ENCODE results near the gene CHCHD3. TPM values are rescaled to one million over a fixed set of nuclear protein-coding genes. Genes with fewer than 3 reads are reported as not detected.
"Not testable (repeated sequence)": the region's sequence is repeated elsewhere in the genome, so short reads cannot be mapped to it uniquely, and the experiment has no call there.

Gene CHCHD3
- total RNA-seq, 1 donor from 2014 or later: 61.5 TPM

DNA sequence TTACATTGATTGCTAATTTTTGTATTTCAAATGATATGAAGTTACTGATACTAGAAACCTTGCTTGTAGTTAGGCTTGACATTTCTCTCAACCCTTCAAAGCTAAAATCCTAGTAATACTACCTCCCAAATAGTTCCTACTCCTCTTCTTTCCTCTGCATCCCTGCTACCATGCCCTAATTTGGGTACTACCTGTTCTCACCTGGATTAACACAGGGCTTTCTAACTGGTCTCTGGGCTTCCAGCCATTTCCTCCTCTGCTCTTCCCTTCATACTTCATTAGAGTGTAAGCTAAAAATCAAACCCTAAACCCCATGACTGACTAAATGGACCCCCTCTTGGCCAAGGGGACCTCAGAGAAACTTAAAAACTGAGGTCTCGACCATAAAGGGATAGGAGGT lies 112.4 kb downstream of the CHCHD3 start:
- Mint-ChIP-seq H3K4me1 (ENCODE audit: low read depth, unreplicated experiment) (no peaks in the 10 kb centered on the region), H3K4me3 (ENCODE audit: unreplicated experiment) (no peak overlapping the region), H3K9me3 (ENCODE audit: unreplicated experiment) (peaks cover 1% of the 10 kb centered on the region), H3K27ac (ENCODE audit: unreplicated experiment) (no peak overlapping the region), H3K36me3 (ENCODE audit: unreplicated experiment) (no peaks in the 10 kb centered on the region), H3K27me3 (ENCODE audit: unreplicated experiment) (no peaks in the 10 kb centered on the region)
- TF ChIP-seq, protein P1, sequence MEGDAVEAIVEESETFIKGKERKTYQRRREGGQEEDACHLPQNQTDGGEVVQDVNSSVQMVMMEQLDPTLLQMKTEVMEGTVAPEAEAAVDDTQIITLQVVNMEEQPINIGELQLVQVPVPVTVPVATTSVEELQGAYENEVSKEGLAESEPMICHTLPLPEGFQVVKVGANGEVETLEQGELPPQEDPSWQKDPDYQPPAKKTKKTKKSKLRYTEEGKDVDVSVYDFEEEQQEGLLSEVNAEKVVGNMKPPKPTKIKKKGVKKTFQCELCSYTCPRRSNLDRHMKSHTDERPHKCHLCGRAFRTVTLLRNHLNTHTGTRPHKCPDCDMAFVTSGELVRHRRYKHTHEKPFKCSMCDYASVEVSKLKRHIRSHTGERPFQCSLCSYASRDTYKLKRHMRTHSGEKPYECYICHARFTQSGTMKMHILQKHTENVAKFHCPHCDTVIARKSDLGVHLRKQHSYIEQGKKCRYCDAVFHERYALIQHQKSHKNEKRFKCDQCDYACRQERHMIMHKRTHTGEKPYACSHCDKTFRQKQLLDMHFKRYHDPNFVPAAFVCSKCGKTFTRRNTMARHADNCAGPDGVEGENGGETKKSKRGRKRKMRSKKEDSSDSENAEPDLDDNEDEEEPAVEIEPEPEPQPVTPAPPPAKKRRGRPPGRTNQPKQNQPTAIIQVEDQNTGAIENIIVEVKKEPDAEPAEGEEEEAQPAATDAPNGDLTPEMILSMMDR (IDR thresholded peaks at IDR 0.05; ENCODE audit: partially characterized antibody, unreplicated experiment): no peak
- DNase-seq: no peak

DNA sequence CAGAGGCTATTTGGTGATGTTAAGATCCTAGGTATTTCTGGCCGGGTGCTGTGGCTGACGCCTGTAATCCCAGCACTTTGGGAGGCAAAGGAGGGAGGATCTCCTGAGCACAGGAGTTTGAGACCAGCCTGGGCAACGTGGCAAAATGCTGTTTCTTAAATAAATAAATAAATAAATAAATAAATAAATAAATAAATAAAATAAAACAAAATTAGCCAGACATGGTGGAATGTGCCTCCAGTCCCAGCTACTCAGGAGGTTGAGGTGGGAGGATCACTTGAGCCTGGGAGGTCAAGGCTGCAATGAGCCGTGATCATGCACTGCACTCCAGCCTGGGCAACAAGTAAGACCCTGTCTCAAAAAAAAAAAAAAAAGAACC lies 114.4 kb downstream of the CHCHD3 start:
- H3K9me3 Mint-ChIP-seq (ENCODE audit: unreplicated experiment); DNase-seq; H3K4me1 Mint-ChIP-seq (ENCODE audit: low read depth, unreplicated experiment); H3K4me3 Mint-ChIP-seq (ENCODE audit: unreplicated experiment); H3K27me3 Mint-ChIP-seq (ENCODE audit: unreplicated experiment); H3K36me3 Mint-ChIP-seq (ENCODE audit: unreplicated experiment); H3K27ac Mint-ChIP-seq (ENCODE audit: unreplicated experiment): not testable (repeated sequence)

DNA sequence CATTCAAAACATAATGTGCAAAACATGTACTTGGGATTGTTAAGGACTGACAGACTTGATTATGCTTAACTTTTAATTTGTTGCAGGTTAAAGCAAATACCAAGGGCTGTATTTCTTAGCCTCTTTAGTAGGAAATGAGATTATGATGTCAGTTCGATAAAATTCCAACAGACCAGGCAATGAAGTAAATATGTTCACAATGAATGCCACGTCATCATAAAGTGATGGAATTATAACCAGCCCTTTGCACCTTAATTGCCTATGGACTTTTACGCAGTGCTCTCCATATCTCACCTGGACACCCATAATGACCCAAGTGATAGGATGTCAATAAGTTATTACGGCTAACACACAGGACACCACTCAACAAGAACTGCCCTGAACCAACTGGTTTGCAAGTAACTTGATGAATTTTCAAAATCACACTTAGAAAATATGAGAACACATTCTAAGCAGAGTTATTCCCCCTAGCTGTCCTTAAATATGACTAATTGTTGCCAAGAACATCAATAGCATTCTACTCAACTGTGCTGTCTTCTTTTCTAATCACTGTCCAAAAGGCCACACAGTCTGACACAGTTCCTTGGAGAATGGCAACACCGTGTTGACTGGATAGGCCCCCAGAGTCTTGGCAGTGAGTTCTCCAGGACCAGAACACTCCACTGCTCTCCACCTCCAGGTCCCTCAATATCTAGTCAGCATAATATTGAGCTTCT lies 115.0 kb downstream of the CHCHD3 start:
- no peak overlapping the region for H3K4me3 Mint-ChIP-seq (ENCODE audit: unreplicated experiment)
- no peaks in the 10 kb centered on the region for H3K4me1 Mint-ChIP-seq (ENCODE audit: low read depth, unreplicated experiment)
- no peaks in the 10 kb centered on the region for H3K36me3 Mint-ChIP-seq (ENCODE audit: unreplicated experiment)
- TF ChIP-seq, protein P1 (IDR thresholded peaks at IDR 0.05; ENCODE audit: partially characterized antibody, unreplicated experiment): no peak
- H3K27ac Mint-ChIP-seq (ENCODE audit: unreplicated experiment): no peak overlapping the region
- H3K27me3 Mint-ChIP-seq (ENCODE audit: unreplicated experiment): no peaks in the 10 kb centered on the region
- no peak for DNase-seq
- peaks cover 1% of the 10 kb centered on the region for H3K9me3 Mint-ChIP-seq (ENCODE audit: unreplicated experiment)

DNA sequence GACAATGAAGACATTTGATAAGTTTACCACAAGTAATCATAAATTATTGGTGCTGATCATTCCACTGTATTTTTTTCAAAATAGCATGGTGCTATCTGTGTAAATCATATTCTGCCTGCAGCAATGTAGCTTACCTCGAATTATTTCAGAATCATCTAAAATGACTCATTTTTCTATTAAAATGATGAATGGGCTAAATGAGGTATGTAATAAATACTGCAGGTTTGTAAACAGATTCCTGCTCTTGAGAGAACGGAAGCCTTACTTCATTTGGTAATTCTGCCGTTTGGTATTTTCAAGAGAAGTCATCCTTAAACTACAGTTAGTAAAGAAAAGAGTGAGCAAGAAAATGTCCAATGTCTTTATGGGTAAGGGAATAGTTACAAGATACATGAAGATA lies 115.9 kb downstream of the CHCHD3 start:
- no peaks in the 10 kb centered on the region for H3K27me3 Mint-ChIP-seq (ENCODE audit: unreplicated experiment)
- TF ChIP-seq, protein P1 (IDR thresholded peaks at IDR 0.05; ENCODE audit: partially characterized antibody, unreplicated experiment): no peak
- no peaks in the 10 kb centered on the region for H3K36me3 Mint-ChIP-seq (ENCODE audit: unreplicated experiment)
- H3K27ac Mint-ChIP-seq (ENCODE audit: unreplicated experiment): no peak overlapping the region
- DNase-seq: no peak
- H3K4me3 Mint-ChIP-seq (ENCODE audit: unreplicated experiment): no peak overlapping the region
- H3K4me1 Mint-ChIP-seq (ENCODE audit: low read depth, unreplicated experiment): no peaks in the 10 kb centered on the region
- H3K9me3 Mint-ChIP-seq (ENCODE audit: unreplicated experiment): peaks cover 1% of the 10 kb centered on the region

DNA sequence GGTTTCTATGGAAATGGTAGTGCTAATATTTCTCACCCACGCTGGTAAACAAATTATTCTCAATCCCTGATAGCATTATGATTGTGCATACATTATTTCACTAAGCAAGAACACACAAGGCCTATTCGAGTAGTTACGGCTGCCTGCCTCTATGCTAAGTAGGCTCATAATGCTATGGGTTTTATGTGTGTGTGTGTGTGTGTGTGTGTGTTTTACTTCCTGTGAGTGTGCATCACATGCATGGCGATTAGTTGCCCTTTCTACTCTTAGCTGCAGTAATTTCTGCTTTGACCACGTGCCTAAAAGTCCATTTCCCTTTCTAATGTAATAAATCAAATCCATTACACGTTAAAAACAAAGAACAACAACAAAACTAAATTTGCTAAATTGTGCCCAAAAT lies 117.0 kb downstream of the CHCHD3 start:
- Mint-ChIP-seq H3K9me3 (ENCODE audit: unreplicated experiment) (peaks cover 3% of the 10 kb centered on the region), H3K27ac (ENCODE audit: unreplicated experiment) (no peak overlapping the region)

More for the DNA sequence above, 117.0 kb downstream of the CHCHD3 start:
- Mint-ChIP-seq H3K27me3 (ENCODE audit: unreplicated experiment) (no peaks in the 10 kb centered on the region), H3K4me3 (ENCODE audit: unreplicated experiment) (no peak overlapping the region), H3K36me3 (ENCODE audit: unreplicated experiment) (no peaks in the 10 kb centered on the region), H3K4me1 (ENCODE audit: low read depth, unreplicated experiment) (no peaks in the 10 kb centered on the region)
- no peak for DNase-seq
- TF ChIP-seq, protein P1 (IDR thresholded peaks at IDR 0.05; ENCODE audit: partially characterized antibody, unreplicated experiment): no peak
